ENCODE measurements around the gene TRAF6. TPM values are rescaled to one million over a fixed set of nuclear protein-coding genes. Genes with fewer than 3 reads are reported as not detected.

TRAF6 gene
- 7.3 and 7.7 TPM in 2 replicates for total RNA-seq

GRCh38 chr11:36509694-36510593, at the start of gene TRAF6:
TRAF6 (minus strand) TSS chr11:36510272; CDS start chr11:36501515, 8,757 bp downstream.

Other genes starting within 250 kb of the TRAF6 start
- gene COMMD9, start 220.8 kb downstream of the TRAF6 start, total RNA-seq: 18.0 and 23.9 TPM in 2 replicates
- gene PRR5L, start 214.0 kb downstream of the TRAF6 start, total RNA-seq: 20.6 and 23.4 TPM in 2 replicates
- gene RAG1, start 57.7 kb upstream of the TRAF6 start, total RNA-seq: 0.75 and 0.99 TPM in 2 replicates
- 37.5 and 39.7 TPM in 2 replicates for gene IFTAP, start 84.2 kb upstream of the TRAF6 start, total RNA-seq
- gene RAG2, start 88.0 kb upstream of the TRAF6 start, total RNA-seq: not detected in 2 replicates